SH-SY5Y (cell line): ENCODE measurements around the gene MMP15.

Experiments used
- GATA2 ChIP-seq: IDR thresholded peaks from 2 replicates; pipeline ENCODE4 v1.6.1; 2011; ENCODE audit warnings: mild to moderate bottlenecking, low read depth, low read length
- GATA3 ChIP-seq: IDR thresholded peaks from 2 replicates; pipeline ENCODE4 v1.6.1; 2011; ENCODE audit warnings: low read depth, mild to moderate bottlenecking, low read length, moderate library complexity

- TF ChIP-seq GATA2 = no peak
- TF ChIP-seq GATA3 = no peak
Observed at GRCh38 chr16:58002936-58003335, 22.6 kb upstream of the MMP15 start.
